Measurements from ENCODE around the gene RARG.

DNA sequence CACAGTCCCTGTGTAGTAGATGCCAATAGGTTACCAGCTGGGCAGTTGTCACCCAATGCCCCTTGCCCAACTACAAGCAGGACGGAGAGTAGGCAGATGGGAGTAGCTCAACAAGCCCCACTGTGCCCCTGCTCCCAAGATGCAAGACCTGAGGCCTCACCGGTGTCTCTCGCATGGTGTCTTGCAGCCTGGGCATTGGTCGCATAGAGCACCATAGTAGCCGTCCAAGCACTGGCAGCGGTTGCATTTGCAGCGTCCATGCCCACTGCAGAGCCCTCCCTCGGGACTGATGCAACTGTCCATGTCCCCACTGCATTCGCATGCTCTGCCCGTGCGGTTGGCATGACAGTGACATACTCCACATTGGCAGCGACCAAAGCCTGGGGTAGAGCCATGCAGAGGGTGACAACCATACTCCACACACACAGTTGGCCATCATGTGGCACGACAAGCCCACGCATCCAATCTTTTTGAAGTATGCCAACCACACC lies 39.4 kb downstream of the RARG start:
- TF ChIP-seq BACH2 (CRISPR knock-in tag; IDR thresholded peaks at IDR 0.05; ENCODE audit: borderline replicate concordance) (no peak), ZNF8 (CRISPR knock-in tag; IDR thresholded peaks at IDR 0.05) (no peak), ZFP30 (CRISPR knock-in tag; IDR thresholded peaks at IDR 0.05) (no peak), CREB5 (CRISPR knock-in tag; IDR thresholded peaks at IDR 0.05; ENCODE audit: low read depth) (no peak), ARNTL (CRISPR knock-in tag; IDR thresholded peaks at IDR 0.05; ENCODE audit: borderline replicate concordance, low read depth) (no peak), OSR1 (CRISPR knock-in tag; IDR thresholded peaks at IDR 0.05) (no peak), RARB (CRISPR knock-in tag; IDR thresholded peaks at IDR 0.05) (no peak)
- TF ChIP-seq, protein P1, sequence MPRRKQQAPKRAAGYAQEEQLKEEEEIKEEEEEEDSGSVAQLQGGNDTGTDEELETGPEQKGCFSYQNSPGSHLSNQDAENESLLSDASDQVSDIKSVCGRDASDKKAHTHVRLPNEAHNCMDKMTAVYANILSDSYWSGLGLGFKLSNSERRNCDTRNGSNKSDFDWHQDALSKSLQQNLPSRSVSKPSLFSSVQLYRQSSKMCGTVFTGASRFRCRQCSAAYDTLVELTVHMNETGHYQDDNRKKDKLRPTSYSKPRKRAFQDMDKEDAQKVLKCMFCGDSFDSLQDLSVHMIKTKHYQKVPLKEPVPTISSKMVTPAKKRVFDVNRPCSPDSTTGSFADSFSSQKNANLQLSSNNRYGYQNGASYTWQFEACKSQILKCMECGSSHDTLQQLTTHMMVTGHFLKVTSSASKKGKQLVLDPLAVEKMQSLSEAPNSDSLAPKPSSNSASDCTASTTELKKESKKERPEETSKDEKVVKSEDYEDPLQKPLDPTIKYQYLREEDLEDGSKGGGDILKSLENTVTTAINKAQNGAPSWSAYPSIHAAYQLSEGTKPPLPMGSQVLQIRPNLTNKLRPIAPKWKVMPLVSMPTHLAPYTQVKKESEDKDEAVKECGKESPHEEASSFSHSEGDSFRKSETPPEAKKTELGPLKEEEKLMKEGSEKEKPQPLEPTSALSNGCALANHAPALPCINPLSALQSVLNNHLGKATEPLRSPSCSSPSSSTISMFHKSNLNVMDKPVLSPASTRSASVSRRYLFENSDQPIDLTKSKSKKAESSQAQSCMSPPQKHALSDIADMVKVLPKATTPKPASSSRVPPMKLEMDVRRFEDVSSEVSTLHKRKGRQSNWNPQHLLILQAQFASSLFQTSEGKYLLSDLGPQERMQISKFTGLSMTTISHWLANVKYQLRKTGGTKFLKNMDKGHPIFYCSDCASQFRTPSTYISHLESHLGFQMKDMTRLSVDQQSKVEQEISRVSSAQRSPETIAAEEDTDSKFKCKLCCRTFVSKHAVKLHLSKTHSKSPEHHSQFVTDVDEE (CRISPR knock-in tag; IDR thresholded peaks at IDR 0.05), result no peak
- TF ChIP-seq, protein P2, sequence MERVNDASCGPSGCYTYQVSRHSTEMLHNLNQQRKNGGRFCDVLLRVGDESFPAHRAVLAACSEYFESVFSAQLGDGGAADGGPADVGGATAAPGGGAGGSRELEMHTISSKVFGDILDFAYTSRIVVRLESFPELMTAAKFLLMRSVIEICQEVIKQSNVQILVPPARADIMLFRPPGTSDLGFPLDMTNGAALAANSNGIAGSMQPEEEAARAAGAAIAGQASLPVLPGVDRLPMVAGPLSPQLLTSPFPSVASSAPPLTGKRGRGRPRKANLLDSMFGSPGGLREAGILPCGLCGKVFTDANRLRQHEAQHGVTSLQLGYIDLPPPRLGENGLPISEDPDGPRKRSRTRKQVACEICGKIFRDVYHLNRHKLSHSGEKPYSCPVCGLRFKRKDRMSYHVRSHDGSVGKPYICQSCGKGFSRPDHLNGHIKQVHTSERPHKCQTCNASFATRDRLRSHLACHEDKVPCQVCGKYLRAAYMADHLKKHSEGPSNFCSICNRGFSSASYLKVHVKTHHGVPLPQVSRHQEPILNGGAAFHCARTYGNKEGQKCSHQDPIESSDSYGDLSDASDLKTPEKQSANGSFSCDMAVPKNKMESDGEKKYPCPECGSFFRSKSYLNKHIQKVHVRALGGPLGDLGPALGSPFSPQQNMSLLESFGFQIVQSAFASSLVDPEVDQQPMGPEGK (CRISPR knock-in tag; IDR thresholded peaks at IDR 0.05; ENCODE audit: borderline replicate concordance), result no peak

Data from SK-N-SH treated with all-trans-retinoic acid at 6 μM for 48 hours (cell line).